C4-2B (cell line): ENCODE data around the gene DCAF6.
"Not testable (repeated sequence)": the region's sequence is repeated elsewhere in the genome, so short reads cannot be mapped to it uniquely, and the experiment has no call there.

ENCODE experiments used
- H3K27ac ChIP-seq: fragments of 450-650 bp; 2 replicates; pipeline ENCODE4 v1.5.1; 2017
- ZFX ChIP-seq: fragments of 450-650 bp; IDR thresholded peaks from 2 replicates; pipeline ENCODE4 v1.6.1; 2017
- TF ChIP-seq, protein P1 (sequence below): fragments of 450-650 bp; conservative IDR thresholded peaks from 2 replicates; pipeline ENCODE4 v1.5.1; 2017; ENCODE audit warnings: mild to moderate bottlenecking

Gene DCAF6, protein sequence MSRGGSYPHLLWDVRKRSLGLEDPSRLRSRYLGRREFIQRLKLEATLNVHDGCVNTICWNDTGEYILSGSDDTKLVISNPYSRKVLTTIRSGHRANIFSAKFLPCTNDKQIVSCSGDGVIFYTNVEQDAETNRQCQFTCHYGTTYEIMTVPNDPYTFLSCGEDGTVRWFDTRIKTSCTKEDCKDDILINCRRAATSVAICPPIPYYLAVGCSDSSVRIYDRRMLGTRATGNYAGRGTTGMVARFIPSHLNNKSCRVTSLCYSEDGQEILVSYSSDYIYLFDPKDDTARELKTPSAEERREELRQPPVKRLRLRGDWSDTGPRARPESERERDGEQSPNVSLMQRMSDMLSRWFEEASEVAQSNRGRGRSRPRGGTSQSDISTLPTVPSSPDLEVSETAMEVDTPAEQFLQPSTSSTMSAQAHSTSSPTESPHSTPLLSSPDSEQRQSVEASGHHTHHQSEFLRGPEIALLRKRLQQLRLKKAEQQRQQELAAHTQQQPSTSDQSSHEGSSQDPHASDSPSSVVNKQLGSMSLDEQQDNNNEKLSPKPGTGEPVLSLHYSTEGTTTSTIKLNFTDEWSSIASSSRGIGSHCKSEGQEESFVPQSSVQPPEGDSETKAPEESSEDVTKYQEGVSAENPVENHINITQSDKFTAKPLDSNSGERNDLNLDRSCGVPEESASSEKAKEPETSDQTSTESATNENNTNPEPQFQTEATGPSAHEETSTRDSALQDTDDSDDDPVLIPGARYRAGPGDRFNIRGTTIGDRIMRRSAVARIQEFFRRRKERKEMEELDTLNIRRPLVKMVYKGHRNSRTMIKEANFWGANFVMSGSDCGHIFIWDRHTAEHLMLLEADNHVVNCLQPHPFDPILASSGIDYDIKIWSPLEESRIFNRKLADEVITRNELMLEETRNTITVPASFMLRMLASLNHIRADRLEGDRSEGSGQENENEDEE

GRCh38 chr1:167936068-167936929 is at the start of gene DCAF6:
TSS of gene DCAF6 (plus strand) at chr1:167936683. CDS start at chr1:167936912, 229 bp downstream.
- TF ChIP-seq ZFX: peak; percentile 43
- TF ChIP-seq, protein P1, sequence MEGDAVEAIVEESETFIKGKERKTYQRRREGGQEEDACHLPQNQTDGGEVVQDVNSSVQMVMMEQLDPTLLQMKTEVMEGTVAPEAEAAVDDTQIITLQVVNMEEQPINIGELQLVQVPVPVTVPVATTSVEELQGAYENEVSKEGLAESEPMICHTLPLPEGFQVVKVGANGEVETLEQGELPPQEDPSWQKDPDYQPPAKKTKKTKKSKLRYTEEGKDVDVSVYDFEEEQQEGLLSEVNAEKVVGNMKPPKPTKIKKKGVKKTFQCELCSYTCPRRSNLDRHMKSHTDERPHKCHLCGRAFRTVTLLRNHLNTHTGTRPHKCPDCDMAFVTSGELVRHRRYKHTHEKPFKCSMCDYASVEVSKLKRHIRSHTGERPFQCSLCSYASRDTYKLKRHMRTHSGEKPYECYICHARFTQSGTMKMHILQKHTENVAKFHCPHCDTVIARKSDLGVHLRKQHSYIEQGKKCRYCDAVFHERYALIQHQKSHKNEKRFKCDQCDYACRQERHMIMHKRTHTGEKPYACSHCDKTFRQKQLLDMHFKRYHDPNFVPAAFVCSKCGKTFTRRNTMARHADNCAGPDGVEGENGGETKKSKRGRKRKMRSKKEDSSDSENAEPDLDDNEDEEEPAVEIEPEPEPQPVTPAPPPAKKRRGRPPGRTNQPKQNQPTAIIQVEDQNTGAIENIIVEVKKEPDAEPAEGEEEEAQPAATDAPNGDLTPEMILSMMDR: no peak
- H3K27ac ChIP-seq: peak within 1 kb of the TSS; percentile 99

- H3K27ac ChIP-seq: not testable (repeated sequence)
These were observed 49.3 kb upstream of the DCAF6 start for GRCh38 chr1:167887187-167887586.

- H3K27ac ChIP-seq: no peak overlapping the region
- TF ChIP-seq, protein P1: no peak
- no peak for TF ChIP-seq ZFX
These were observed 46.1 kb upstream of the DCAF6 start for GRCh38 chr1:167890400-167890799.

GRCh38 chr1:167893798-167894197 is 42.7 kb upstream of the DCAF6 start:
- H3K27ac ChIP-seq: no peak overlapping the region
- TF ChIP-seq ZFX: no peak
- TF ChIP-seq, protein P1: no peak

GRCh38 chr1:167898578-167899222 is 37.8 kb upstream of the DCAF6 start:
- TF ChIP-seq ZFX: no peak
- TF ChIP-seq, protein P1: no peak
- H3K27ac ChIP-seq: peak overlapping the region; percentile 68

DNA sequence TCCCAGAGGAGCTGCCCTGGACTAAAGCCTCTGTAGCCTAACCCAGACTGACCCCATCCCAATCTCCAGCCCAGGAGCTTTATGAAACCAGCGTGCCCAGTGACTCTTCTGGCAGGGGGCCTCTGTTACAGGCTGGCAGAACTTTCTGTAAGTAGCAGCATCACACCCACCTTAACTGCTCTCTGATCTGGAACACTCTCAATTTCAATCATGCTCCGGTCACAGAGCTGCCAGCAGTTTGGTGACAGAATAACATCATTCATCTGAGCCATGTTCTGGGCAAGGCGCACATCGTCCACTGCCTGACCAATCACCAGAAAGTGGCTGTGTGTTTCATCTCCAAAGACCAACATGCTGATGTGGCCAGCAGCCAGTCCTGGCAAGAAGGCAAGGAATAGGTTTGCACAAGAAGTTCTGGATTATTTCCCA is 37.2 kb upstream of the DCAF6 start:
- TF ChIP-seq, protein P1: no peak
- TF ChIP-seq ZFX: no peak
- H3K27ac ChIP-seq: peak overlapping the region; percentile 68

DNA sequence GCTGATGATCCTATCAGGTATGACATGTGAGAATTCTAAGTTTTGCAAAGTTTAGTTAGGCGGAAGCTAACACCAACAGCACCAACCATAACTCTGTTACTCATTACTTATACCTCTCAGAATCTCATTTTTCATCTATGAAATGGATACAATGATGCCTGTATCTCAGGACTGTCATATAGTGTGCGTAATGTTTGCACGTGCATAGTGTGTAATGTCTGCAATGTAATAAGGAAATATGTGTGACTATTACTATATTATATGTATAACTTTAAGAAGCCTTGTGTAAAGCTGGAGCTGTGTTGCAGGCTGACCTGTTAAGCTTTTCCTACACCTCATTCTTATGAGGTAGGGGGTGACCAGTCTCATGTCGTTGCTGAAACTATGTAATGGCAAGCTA is 35.6 kb upstream of the DCAF6 start:
- TF ChIP-seq, protein P1: no peak
- no peak for TF ChIP-seq ZFX
- peak overlapping the region; percentile 17 for H3K27ac ChIP-seq
